ENCODE data around the gene RBM15.
A peak's percentile ranks its signal among the peaks of the same experiment; 100 is the strongest.

RBM15 gene, protein sequence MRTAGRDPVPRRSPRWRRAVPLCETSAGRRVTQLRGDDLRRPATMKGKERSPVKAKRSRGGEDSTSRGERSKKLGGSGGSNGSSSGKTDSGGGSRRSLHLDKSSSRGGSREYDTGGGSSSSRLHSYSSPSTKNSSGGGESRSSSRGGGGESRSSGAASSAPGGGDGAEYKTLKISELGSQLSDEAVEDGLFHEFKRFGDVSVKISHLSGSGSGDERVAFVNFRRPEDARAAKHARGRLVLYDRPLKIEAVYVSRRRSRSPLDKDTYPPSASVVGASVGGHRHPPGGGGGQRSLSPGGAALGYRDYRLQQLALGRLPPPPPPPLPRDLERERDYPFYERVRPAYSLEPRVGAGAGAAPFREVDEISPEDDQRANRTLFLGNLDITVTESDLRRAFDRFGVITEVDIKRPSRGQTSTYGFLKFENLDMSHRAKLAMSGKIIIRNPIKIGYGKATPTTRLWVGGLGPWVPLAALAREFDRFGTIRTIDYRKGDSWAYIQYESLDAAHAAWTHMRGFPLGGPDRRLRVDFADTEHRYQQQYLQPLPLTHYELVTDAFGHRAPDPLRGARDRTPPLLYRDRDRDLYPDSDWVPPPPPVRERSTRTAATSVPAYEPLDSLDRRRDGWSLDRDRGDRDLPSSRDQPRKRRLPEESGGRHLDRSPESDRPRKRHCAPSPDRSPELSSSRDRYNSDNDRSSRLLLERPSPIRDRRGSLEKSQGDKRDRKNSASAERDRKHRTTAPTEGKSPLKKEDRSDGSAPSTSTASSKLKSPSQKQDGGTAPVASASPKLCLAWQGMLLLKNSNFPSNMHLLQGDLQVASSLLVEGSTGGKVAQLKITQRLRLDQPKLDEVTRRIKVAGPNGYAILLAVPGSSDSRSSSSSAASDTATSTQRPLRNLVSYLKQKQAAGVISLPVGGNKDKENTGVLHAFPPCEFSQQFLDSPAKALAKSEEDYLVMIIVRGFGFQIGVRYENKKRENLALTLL

GRCh38 chr1:110338886-110339406 lies at the start of gene RBM15:
Gene RBM15, plus strand, starts transcription at chr1:110339377. Its CDS starts 29 bp downstream, at chr1:110339406.
- peak; percentile 100 for DNase-seq

DNA sequence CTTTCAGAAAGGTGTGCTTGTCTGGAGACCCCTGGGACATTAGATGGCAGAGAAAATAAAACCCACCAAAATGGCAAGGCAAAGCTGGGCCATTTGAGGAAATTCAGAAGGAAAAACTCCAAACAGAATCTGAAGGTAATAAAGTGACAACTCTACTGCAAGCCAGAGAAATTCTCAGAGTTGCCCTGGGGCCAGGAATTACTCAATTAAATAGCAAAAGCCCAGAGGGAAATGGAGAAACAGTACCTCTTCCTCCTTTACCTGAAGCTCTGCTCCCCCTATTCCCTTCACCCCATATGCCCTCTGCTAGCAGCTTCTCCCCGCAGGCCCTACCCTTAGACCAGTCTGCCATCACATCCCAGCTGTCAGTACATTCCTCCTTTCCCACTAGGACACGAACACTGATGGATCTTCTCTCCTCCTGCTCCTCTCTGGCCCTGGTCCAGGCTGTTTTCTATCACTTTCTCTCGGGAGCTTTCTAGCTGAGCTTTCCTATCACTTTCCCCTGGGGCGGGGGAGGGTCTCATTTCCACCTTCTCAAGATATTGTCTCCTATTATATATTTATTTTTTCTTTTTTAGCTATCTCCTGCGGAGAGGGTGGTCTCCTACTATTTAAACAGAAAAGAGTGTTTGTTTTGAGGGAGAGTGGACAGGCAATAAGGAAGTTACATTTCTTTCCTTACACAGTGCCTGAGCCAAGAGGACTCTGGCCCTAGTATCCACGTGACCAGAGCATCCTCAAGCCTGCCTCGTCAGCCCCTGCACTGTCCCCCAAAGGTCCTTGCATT lies 47.7 kb upstream of the RBM15 start:
- DNase-seq = no peak

- DNase-seq = no peak
These were observed 47.0 kb upstream of the RBM15 start for GRCh38 chr1:110292031-110292741.

- DNase-seq = no peak
These were observed 45.5 kb upstream of the RBM15 start for GRCh38 chr1:110293601-110294104.

DNA sequence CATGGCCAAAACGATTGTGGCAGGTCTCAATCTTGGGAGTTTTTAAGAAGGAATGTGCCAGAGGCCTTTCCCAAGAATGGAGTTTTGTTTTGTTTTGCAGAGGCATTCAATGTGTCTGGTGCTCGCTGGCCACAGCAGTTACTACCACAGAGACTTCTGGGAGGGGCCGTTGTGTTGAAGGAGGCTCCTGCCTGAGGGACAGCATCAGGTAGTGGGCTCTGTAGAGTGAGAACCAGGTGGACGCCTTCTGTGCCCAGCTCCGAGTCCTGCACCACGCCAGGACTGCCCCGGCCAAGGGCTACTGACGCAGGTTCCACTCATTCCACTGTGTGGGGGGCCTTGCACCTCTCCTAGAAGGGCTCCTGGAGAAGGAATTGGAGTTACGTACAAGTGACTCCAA lies 44.9 kb upstream of the RBM15 start:
- DNase-seq = no peak

DNA sequence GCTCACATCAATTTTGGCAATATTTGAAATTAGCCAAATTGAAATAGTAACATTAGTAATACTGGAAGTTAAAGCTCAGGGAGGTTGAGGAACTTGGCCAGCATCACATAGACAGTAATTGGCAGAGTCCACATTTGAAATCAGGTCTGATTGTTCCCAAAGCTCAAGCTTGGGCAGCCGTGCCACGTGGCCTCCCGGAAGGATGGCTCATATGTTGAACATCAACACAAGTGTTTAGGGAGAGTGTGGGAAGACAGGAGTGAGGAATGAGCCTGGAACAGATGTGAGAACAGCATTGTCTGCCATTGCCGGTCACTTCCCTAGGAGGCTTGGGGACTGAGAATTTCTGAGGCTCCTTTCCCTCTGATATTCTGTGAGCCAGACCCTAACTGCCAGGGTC lies 40.2 kb upstream of the RBM15 start:
- DNase-seq = no peak

GRCh38 chr1:110300412-110301085 lies 38.6 kb upstream of the RBM15 start:
- no peak for DNase-seq

DNA sequence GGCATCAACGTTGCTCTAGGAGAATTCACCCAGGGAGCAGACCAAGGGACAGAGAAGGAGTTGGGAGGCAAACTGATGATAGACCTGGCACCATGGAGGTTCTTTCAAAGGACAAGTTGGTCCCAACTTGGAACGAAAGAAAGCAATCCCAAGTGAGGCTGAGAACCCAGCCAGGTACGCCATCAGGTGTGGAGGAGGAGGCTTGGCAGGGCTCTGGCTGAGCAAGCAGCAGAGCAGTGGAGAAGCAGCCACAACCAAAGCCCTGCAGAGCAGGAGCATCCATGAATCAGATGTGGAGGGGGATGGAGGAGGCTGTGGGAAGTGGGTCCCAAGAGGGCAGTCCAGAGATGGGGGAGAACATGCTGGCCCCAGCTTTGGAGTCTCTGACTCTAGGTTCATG lies 36.3 kb upstream of the RBM15 start:
- DNase-seq = no peak

- no peak for DNase-seq
These were observed 33.2 kb upstream of the RBM15 start for GRCh38 chr1:110305900-110306420.

DNA sequence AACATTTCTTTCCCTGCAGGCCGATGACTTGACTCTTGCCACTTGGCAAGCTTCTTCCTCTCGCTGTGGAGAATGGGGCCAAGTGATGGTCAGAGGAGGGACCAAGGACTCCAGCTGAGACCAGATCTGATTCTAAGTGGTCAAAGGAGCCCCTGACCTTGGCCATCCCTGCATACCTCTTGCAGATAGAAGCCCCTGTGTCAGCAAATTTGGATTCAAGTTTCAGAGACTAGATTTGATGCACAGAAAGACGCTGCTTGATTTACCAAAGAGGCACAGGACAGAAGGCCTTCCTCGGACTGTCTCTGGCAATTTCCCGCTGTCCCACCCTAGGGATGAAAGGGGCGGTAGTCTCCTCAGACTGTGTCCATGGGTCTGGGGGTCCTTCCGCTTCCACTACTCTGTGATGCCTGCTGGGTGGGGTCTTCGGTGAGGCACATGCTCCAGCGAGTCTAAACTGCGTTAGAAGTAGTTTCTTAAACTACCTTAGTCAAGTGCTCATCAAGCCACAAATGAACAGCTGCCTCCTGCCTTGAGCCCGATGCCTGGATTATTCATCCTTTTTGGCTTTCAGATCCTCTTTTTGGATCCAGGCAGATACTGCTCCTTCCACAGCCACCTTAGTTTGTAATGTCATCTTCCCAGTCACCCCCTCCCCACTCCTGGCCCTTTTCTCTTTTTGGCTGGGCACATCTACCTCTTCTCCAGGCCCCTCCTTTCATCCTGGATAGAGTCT lies 31.8 kb upstream of the RBM15 start:
- DNase-seq = no peak

- DNase-seq = no peak
These were observed 30.9 kb upstream of the RBM15 start for GRCh38 chr1:110308247-110308646.

DNA sequence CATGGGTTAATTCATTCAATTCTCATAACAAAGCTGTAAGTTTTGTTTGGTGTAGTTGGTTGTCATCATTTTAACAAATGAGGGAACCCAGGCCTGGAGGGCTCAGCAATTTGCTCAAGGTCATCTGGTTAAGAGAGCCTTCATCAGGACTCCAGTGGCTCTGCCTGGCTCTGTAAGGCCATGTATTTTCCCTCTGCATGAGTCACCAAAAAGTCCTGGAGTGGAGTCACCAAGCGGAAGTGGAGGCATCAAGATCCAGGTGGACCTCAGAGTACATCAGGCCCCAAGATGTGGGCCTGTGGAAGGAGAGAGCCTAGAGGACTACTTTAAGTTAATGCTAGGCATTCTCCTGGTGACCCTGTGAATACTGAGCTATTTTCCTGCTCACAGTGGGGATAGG lies 30.0 kb upstream of the RBM15 start:
- DNase-seq = no peak

GRCh38 chr1:110309767-110310166 lies 29.4 kb upstream of the RBM15 start:
- no peak for DNase-seq

- no peak for DNase-seq
These were observed 28.9 kb upstream of the RBM15 start for GRCh38 chr1:110310300-110310699.

DNA sequence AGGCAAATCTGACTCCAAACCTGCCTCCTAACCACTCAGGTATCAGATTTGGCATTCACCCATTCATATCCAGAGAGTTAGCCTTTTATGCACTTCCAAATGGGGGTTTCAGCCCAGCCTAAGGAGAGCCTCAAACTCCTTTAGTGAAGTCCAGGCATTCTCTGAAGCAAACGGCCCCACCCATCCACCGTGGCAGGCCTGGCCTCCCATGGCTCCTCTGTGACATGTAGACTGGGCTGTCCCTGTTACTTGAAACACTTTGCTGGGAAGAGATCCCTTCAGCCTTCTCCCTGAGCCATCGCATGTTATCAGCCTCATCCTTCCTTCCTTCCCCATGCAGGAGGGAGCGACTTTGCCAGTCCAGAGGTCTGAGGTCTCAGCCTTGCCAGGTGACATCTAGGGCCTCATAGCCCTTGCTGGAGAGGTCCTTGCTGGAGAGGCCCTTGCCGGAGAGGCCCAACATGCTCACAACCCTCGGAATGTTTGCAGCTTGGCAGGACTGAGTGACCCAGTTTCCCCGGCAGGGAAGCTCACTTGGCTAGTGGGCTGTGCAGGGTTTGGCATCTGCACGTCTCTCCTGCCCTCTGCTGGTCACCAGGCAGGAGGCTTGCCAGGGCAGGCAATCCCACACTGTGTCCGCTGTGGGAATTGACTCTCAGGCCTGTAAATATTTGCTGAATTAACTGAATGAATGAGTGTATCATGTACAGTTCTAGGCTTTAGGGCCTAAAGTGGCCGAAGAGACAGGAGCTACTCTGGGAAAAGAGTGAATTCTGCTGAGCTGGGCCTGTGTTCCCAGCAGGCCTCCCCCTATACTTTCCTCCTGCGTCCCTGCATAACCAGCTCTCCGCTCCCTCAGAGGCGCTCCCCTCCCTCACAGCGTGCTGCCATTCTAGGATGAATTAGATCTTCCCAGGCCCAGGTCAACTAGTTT lies 26.7 kb upstream of the RBM15 start:
- DNase-seq = peak; percentile 77 to 78

GRCh38 chr1:110316735-110317134 lies 22.4 kb upstream of the RBM15 start:
- DNase-seq = no peak

GRCh38 chr1:110318046-110318445 lies 21.1 kb upstream of the RBM15 start:
- no peak for DNase-seq

- DNase-seq = no peak
These were observed 19.6 kb upstream of the RBM15 start for GRCh38 chr1:110319332-110320167.
